Peyer's patch (tissue), 4 donors: ENCODE results near the gene ARHGAP27. TPM values are rescaled to one million over a fixed set of nuclear protein-coding genes. Genes with fewer than 3 reads are reported as not detected.

Experiments
- DNase-seq, 3 donors: peaks; one replicate each; pipeline ENCODE4 v3.0.0-alpha.2; 2017 to 2019
- H3K27ac ChIP-seq, 4 donors: fragments of 200-600 bp; sonication (generic); one replicate each; pipeline ENCODE4 v1.5.1; 2016 to 2019
- H3K27me3 ChIP-seq, 2 donors: fragments of 200-600 bp; sonication (generic); one replicate each; pipeline ENCODE4 v1.5.1; 2019
- H3K36me3 ChIP-seq, 3 donors: fragments of 200-600 bp; sonication (generic); one replicate each; pipeline ENCODE4 v1.5.1; 2016 to 2019
- H3K4me1 ChIP-seq, 4 donors: fragments of 200-600 bp; sonication (generic); one replicate each; pipeline ENCODE4 v1.5.1; 2016 to 2019
- H3K4me3 ChIP-seq, 4 donors: fragments of 200-600 bp; sonication (generic); 1 replicate in 3 of 4; 2 replicates in 1 of 4; pipeline ENCODE4 v1.5.1; 2016 to 2019; ENCODE audit warnings: mild to moderate bottlenecking in 1 of 4
- H3K9me3 ChIP-seq, 4 donors: fragments of 200-600 bp; sonication (generic); one replicate each; pipeline ENCODE4 v1.5.1; 2016 to 2019; ENCODE audit warnings: mild to moderate bottlenecking in 1 of 4
- CTCF ChIP-seq, 6 experiments: fragments of 450-650 bp in 4 of 6; fragments of 200-600 bp in 2 of 6; sonication (generic) in 1 of 6; IDR thresholded peaks; one replicate each; pipeline ENCODE4 v1.5.1; 2017 to 2019; ENCODE audit warnings: antibody characterized with exemption in 6 of 6, mild to moderate bottlenecking in 3 of 6, moderate library complexity in 1 of 6
- POLR2A ChIP-seq, 2 donors: fragments of 450-650 bp; IDR thresholded peaks; one replicate each; pipeline ENCODE4 v1.5.1; 2017; ENCODE audit warnings: antibody characterized with exemption in 2 of 2, mild to moderate bottlenecking in 2 of 2, moderate library complexity in 2 of 2
- total RNA-seq, 4 donors: library from RNA; depleted of rRNA; stranded (reverse); fragments of >200 nt; gene quantifications; one replicate each; pipeline ENCODE4 v1.1.0, GENCODE V29; 2016

ARHGAP27 gene
- total RNA-seq, 4 donors from 2014 or later: 112 to 385 (median 258) TPM

- Histone ChIP-seq H3K36me3 (no peaks in the 10 kb centered on the region), H3K9me3 (no peaks in the 10 kb centered on the region), H3K4me1 (peaks cover 0 to 11% (median 0%) of the 10 kb centered on the region in 4 donors), H3K27ac (peak overlapping the region in 1 of 4 donors; percentile 46), H3K4me3 (no peak overlapping the region), H3K27me3 (no peaks in the 10 kb centered on the region)
- DNase-seq: peak in 2 of 3 donors; percentile 26 to 41
- no peak for TF ChIP-seq POLR2A (IDR thresholded peaks at IDR 0.05)
- no peak for TF ChIP-seq CTCF (IDR thresholded peaks at IDR 0.05)
Observed at GRCh38 chr17:45372325-45372869, 60.3 kb downstream of the ARHGAP27 start.

- Histone ChIP-seq H3K27ac (peak overlapping the region in 2 of 4 donors; percentile 46 to 72), H3K4me1 (peaks cover 0 to 11% (median 0%) of the 10 kb centered on the region in 4 donors), H3K27me3 (no peaks in the 10 kb centered on the region), H3K9me3 (no peaks in the 10 kb centered on the region), H3K4me3 (peak overlapping the region; percentile 9 to 47 (median 28)), H3K36me3 (no peaks in the 10 kb centered on the region)
- DNase-seq: peak in 2 of 3 donors; percentile 80 to 82
- TF ChIP-seq CTCF (IDR thresholded peaks at IDR 0.05): no peak
- no peak for TF ChIP-seq POLR2A (IDR thresholded peaks at IDR 0.05)
Observed at GRCh38 chr17:45371414-45372324, 61.0 kb downstream of the ARHGAP27 start.

GRCh38 chr17:45370949-45371413 is 61.7 kb downstream of the ARHGAP27 start:
- no peaks in the 10 kb centered on the region for H3K9me3 ChIP-seq
- peaks cover 0 to 11% (median 0%) of the 10 kb centered on the region in 4 donors for H3K4me1 ChIP-seq
- H3K27me3 ChIP-seq: no peaks in the 10 kb centered on the region
- peak in 1 of 3 donors; percentile 13 for DNase-seq
- no peak overlapping the region for H3K4me3 ChIP-seq
- TF ChIP-seq CTCF (IDR thresholded peaks at IDR 0.05) (no peak), POLR2A (IDR thresholded peaks at IDR 0.05) (no peak)
- H3K36me3 ChIP-seq: no peaks in the 10 kb centered on the region
- H3K27ac ChIP-seq: peak overlapping the region in 1 of 4 donors; percentile 46

- H3K27me3 ChIP-seq: no peaks in the 10 kb centered on the region
- DNase-seq: no peak
- H3K4me1 ChIP-seq: peaks cover 0 to 11% (median 0%) of the 10 kb centered on the region in 4 donors
- no peak overlapping the region for H3K4me3 ChIP-seq
- H3K9me3 ChIP-seq: no peaks in the 10 kb centered on the region
- TF ChIP-seq CTCF (IDR thresholded peaks at IDR 0.05) (no peak), POLR2A (IDR thresholded peaks at IDR 0.05) (no peak)
- no peak overlapping the region for H3K27ac ChIP-seq
- H3K36me3 ChIP-seq: no peaks in the 10 kb centered on the region
Observed at GRCh38 chr17:45369421-45369820, 63.2 kb downstream of the ARHGAP27 start.

- H3K4me3 ChIP-seq: no peak overlapping the region
- H3K36me3 ChIP-seq: no peaks in the 10 kb centered on the region
- DNase-seq: no peak
- no peak for TF ChIP-seq CTCF (IDR thresholded peaks at IDR 0.05)
- no peak for TF ChIP-seq POLR2A (IDR thresholded peaks at IDR 0.05)
- peaks cover 0 to 11% (median 0%) of the 10 kb centered on the region in 4 donors for H3K4me1 ChIP-seq
- no peaks in the 10 kb centered on the region for H3K27me3 ChIP-seq
- H3K9me3 ChIP-seq: no peaks in the 10 kb centered on the region
- H3K27ac ChIP-seq: no peak overlapping the region
Observed at GRCh38 chr17:45368651-45369050, 64.0 kb downstream of the ARHGAP27 start.
